KMS-11 (cell line): Measurements from ENCODE around the gene ATXN10.

Source experiments
- H2AFZ ChIP-seq: fragments of 200-600 bp; sonication (generic); 2 replicates; pipeline ENCODE4 v1.6.1; 2016; ENCODE audit warnings: antibody characterized with exemption, mixed run types, low read depth
- H3K27ac ChIP-seq: fragments of 200-600 bp; sonication (generic); 2 replicates; pipeline ENCODE4 v1.6.1; 2016; ENCODE audit warnings: mild to moderate bottlenecking, mixed run types
- H3K27me3 ChIP-seq: fragments of 200-600 bp; sonication (generic); 2 replicates; pipeline ENCODE4 v1.6.1; 2017; ENCODE audit warnings: mild to moderate bottlenecking, low read depth, mixed run types, moderate library complexity; ENCODE audit not compliant: insufficient read depth
- H3K36me3 ChIP-seq: fragments of 200-600 bp; sonication (generic); 2 replicates; pipeline ENCODE4 v1.6.1; 2017; ENCODE audit warnings: mild to moderate bottlenecking, mixed run types; ENCODE audit not compliant: insufficient read depth
- H3K4me1 ChIP-seq: fragments of 200-600 bp; sonication (generic); 2 replicates; pipeline ENCODE4 v1.6.1; 2016; ENCODE audit warnings: mild to moderate bottlenecking, low read depth, mixed run types; ENCODE audit not compliant: poor library complexity, severe bottlenecking
- H3K4me2 ChIP-seq: fragments of 200-600 bp; sonication (generic); 2 replicates; pipeline ENCODE4 v1.7.0; 2016; ENCODE audit warnings: mild to moderate bottlenecking, mixed run types
- H3K4me3 ChIP-seq: fragments of 200-600 bp; sonication (generic); IDR thresholded peaks from 2 replicates; pipeline ENCODE4 v1.6.1; 2017; ENCODE audit warnings: low read depth, low read length, mixed read lengths; ENCODE audit not compliant: insufficient read depth
- H3K79me2 ChIP-seq: fragments of 200-600 bp; sonication (generic); 2 replicates; pipeline ENCODE4 v1.6.1; 2016; ENCODE audit warnings: low read depth, mixed run types; ENCODE audit not compliant: insufficient read depth
- H3K9ac ChIP-seq: fragments of 200-600 bp; sonication (generic); 2 replicates; pipeline ENCODE4 v1.6.1; 2016; ENCODE audit warnings: mild to moderate bottlenecking, mixed run types
- H4K20me1 ChIP-seq: fragments of 200-600 bp; sonication (generic); 2 replicates; pipeline ENCODE4 v1.6.1; 2016; ENCODE audit warnings: mild to moderate bottlenecking, mixed run types; ENCODE audit not compliant: insufficient read depth
- TF ChIP-seq, protein P1 (sequence below): fragments of 200-600 bp; sonication (generic); conservative IDR thresholded peaks from 2 replicates; pipeline ENCODE4 v1.6.1; 2017; ENCODE audit warnings: low read depth, mild to moderate bottlenecking, antibody characterized with exemption, low read length, moderate library complexity, mixed read lengths

Gene ATXN10

DNA sequence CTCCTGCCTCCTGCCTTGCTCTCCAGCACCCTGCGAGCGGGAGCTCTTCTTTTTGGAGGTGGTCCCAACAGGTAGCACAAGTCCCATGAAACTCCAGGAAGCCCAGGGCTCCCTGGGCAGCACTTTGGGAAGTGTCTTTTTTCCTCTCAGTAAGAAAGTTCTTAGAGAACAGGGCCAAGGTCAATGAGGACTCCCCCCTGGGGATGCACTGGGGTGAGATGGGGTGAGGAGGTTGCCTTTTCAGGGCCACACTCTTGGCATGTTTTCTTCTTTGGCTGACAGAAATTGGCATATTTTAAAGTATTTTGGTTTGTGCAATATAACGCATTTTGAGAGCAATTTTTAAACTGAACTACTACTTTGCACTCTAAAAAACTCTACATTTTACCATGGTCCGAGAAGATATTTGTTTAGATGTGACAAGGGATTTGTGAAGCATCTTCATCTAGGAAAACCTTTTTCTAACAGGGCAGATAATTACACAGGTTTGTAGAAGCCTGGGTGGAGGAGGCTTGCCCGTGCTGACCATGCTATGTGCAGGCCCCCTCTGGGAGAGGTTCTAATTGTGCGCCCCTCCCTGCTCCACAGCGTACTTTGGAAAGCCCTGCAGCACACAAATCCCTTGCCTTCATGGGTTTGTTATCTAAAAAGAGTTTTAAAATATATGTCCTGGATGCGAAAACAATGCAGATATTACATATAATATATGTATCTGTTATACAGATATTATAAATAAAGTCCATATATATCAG lies 165.0 kb downstream of the ATXN10 start:
- Histone ChIP-seq H3K27ac (no peak overlapping the region), H3K27me3 (no peaks in the 10 kb centered on the region), H3K79me2 (no peaks in the 10 kb centered on the region), H3K9ac (no peak overlapping the region), H4K20me1 (no peaks in the 10 kb centered on the region), H3K4me2 (no peak overlapping the region), H3K36me3 (no peaks in the 10 kb centered on the region), H2AFZ (no peak overlapping the region), H3K4me1 (no peaks in the 10 kb centered on the region), H3K4me3 (no peak overlapping the region)
- TF ChIP-seq, protein P1, sequence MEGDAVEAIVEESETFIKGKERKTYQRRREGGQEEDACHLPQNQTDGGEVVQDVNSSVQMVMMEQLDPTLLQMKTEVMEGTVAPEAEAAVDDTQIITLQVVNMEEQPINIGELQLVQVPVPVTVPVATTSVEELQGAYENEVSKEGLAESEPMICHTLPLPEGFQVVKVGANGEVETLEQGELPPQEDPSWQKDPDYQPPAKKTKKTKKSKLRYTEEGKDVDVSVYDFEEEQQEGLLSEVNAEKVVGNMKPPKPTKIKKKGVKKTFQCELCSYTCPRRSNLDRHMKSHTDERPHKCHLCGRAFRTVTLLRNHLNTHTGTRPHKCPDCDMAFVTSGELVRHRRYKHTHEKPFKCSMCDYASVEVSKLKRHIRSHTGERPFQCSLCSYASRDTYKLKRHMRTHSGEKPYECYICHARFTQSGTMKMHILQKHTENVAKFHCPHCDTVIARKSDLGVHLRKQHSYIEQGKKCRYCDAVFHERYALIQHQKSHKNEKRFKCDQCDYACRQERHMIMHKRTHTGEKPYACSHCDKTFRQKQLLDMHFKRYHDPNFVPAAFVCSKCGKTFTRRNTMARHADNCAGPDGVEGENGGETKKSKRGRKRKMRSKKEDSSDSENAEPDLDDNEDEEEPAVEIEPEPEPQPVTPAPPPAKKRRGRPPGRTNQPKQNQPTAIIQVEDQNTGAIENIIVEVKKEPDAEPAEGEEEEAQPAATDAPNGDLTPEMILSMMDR = no peak

DNA sequence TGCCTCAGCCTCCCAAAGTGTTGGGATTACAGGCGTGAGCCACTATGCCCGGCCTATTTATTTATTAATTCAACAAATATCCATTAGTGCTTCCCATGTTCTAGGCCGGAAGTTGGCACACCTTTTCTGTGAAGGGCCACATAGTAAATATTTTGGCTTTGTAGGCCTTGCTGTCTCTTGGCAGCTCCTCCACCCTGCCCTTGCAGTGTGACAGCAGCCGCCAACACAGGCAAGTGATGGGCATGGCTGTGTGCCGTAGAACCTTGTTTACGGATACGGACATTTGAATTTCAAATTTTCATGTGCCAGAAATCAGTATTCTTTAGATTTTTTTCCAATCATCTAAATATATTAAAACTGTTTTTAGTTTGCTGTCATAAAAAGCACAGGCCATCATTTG lies 165.9 kb downstream of the ATXN10 start:
- no peak overlapping the region for H3K4me2 ChIP-seq
- H3K27me3 ChIP-seq = no peaks in the 10 kb centered on the region
- no peak overlapping the region for H2AFZ ChIP-seq
- H3K4me3 ChIP-seq = no peak overlapping the region
- no peaks in the 10 kb centered on the region for H4K20me1 ChIP-seq
- no peak overlapping the region for H3K27ac ChIP-seq
- H3K9ac ChIP-seq = no peak overlapping the region
- TF ChIP-seq, protein P1 = no peak
- H3K36me3 ChIP-seq = no peaks in the 10 kb centered on the region
- H3K4me1 ChIP-seq = no peaks in the 10 kb centered on the region
- H3K79me2 ChIP-seq = no peaks in the 10 kb centered on the region

DNA sequence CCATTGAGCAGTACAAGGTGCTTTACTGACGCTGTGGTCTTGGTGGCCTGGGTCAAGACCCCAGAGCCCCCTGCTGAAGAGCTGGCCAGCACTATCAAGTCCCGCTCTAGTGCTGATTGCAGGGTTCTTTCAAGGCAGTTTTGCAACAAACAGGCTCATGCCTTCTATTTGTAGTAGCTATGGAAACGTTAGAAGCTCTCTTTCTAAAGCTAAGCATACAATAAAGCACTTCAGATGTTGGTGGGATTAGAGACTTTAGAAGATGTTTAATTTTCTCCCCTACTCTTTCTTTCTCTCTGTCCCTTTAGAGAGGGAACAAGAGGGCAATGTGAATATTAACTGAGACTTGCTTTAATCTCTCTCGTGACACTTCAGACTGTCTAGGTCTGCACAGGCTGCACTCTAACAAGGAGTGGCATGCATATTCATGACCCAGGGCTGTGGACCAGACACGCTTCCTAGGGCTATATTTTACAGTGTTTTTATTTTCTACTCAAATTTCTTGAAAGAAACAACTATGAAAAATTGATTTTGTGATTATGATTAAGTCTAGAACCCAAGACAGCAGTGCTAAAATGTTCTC lies 166.8 kb downstream of the ATXN10 start:
- Histone ChIP-seq H3K4me1 (no peaks in the 10 kb centered on the region), H2AFZ (no peak overlapping the region), H3K36me3 (no peaks in the 10 kb centered on the region), H3K9ac (no peak overlapping the region), H3K27me3 (no peaks in the 10 kb centered on the region), H3K79me2 (no peaks in the 10 kb centered on the region), H3K4me2 (no peak overlapping the region), H3K27ac (no peak overlapping the region), H3K4me3 (no peak overlapping the region), H4K20me1 (no peaks in the 10 kb centered on the region)
- TF ChIP-seq, protein P1 = no peak

DNA sequence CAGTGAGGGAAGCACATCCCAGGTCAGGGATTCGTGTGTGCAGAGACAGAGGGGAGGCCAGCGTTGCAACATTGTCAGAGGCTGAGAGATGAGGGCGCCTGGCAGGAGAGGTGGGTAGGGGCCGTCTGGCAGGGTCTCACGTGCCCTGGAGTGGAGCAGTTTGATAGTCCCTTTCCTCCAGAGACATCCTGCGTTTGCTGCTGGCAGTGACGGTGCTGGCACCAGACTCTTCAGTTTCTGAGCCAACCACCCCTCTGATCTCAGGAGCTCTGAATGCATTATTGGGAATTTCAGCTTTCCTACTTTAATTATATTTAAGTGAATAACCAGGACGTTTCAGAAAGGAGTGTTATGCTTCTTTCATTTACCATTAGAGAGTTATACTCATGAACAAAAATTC lies 168.8 kb downstream of the ATXN10 start:
- H3K27ac ChIP-seq = no peak overlapping the region
- no peak overlapping the region for H3K4me3 ChIP-seq
- no peaks in the 10 kb centered on the region for H3K27me3 ChIP-seq
- no peak overlapping the region for H3K4me2 ChIP-seq
- H2AFZ ChIP-seq = no peak overlapping the region
- H3K4me1 ChIP-seq = no peaks in the 10 kb centered on the region
- no peaks in the 10 kb centered on the region for H3K79me2 ChIP-seq
- H4K20me1 ChIP-seq = no peaks in the 10 kb centered on the region
- TF ChIP-seq, protein P1 = no peak
- no peak overlapping the region for H3K9ac ChIP-seq
- H3K36me3 ChIP-seq = no peaks in the 10 kb centered on the region
